Activated effector memory CD4-positive, alpha-beta T cell treated with anti-CD3 and anti-CD28 coated beads, Interleukin-2, amount 50 U/mL, for 16 hours (primary cell): ENCODE measurements around the gene ARNT2.

Source experiments
- DNase-seq: peaks from one replicate; pipeline ENCODE4 v3.0.0-alpha.2; 2020

ARNT2 gene

DNA sequence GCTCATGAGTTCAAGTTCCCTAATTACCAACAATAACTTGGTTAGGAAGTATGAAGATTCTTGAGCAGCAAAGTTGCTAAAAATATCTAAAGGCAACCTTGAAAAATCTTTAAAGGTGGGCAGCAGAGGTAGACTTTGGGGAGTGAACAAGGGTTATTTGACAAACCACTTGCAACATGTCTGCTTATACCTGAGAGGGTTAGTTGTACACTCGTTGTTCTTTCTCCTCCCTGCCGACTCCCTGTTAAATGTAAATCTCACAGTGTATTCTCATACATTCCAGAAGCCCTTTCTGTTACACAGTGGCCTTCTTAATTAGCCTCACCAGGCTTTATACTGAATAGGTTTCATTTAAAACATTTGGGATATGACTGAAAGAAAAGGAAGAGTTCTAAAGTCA lies 121.7 kb downstream of the ARNT2 start:
- no peak for DNase-seq

DNA sequence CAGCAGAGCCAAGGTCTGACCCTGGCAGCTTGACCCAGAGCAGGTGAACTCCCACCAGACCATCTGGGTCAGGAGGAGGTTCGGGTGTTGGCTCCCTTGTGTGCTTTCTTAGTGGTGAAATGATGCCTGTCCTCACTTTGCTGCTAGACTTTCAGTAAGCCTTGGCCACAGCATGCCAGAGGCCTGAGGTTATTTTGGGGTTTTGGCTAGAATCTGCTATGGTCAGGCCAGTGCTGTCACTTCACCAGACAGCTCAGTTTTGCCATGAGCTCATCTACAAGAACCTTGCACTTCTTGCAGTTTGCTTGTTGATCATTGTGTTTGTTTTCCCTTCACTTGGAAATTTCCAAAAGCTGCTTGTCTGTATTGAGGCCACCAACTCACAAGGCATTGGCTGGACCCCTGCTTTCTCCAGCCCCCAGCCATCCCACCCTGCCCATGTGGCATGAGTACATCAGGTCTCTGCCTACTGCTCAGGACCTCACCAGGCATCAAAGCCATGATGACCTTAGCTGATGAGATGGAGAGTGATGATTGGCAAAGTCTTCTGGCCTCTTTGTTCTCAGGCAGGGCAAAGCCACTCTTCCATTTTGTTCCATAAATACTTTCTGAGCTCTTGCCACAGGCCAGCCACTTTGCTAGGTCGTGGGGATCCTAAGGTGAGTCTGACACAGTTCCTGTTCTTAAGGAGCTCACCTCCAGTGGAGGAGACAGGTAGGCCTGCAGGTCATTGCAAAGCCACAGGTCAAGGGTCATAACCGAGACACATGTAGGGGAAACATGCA lies 122.6 kb downstream of the ARNT2 start:
- DNase-seq, result no peak

DNA sequence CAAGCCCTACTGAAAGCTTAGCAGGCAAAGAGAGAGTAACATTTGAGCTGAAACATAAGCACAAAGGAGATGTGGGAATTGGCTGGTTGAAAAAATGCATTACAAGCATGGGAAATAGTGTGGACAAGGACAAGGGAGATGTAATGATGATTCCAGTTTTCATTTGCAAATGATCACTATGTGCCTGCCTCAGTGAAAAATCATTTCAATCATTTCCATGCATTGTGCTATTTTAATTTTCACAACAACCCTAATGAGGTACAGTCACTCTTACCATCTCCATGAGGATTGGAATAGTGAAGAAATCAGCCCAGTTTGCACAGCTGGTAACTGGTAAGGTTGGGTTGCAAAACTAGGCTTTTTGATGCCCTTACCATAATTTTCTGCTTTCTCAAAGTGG lies 123.2 kb downstream of the ARNT2 start:
- DNase-seq, result no peak

DNA sequence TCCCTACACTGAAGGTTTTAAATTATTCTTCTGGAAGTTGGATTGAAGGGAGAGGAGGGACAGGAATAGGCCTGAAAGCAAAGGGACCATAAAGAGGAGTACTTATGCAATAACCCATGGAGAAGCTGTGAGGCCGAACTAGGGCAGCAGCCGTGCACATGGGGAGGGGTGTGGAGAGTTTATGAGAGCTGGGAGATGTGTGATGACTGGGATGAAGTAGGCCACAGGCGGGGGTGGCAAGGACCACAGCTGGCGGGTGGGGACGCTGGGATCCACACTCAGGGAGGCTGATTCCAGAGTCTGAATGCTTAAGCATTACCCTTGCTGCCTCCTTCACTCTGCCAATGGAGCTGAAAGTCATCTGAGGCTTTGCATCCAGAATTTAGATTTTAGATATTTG lies 123.8 kb downstream of the ARNT2 start:
- DNase-seq, result no peak

DNA sequence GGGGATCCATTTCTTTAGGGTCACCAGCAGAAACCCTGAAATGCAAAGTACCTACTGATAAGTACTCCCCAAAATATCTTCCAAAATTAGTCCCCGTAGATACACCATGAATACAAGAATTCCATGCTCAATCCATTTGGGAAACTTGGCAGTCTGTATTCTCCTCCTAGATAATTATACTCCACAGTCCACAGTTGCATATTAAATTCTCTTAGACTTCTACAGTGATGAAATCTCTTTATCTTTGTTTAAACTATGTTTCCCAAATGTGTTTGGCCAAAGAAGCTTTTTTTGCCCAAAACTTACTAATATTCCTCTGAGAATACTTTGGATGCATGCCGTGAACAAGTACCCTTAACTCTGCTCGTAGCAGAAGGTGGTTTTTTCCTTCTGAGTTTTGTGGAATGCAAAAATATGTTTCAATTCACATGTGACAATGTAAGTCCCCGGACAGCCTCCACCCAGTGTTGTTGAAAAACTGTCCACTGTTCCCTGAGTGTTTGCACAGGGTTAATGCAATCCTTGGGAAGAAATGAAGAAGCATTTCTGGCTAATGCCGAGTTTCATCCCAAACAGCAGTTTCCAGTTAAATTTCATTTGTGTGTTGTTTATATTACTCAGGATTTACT lies 126.7 kb downstream of the ARNT2 start:
- no peak for DNase-seq

DNA sequence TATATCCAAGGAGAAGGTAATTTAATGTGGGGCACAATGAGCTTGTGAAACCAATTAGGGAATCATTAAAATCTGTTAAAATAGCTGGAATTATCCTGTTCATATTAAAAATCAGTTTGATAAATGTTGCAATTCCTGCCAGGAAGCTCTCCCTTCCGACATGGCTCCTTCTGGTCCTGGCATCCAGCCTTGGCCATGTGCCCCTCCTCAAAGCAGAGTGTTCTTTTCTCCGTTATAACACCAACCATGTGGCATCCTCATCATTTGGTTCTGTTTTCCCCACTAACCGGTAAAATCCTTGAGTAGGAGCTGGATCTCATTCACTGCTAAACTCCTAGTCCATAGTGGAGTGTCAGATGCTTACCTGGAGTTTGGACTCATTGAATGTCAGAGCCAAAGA lies 127.2 kb downstream of the ARNT2 start:
- no peak for DNase-seq

DNA sequence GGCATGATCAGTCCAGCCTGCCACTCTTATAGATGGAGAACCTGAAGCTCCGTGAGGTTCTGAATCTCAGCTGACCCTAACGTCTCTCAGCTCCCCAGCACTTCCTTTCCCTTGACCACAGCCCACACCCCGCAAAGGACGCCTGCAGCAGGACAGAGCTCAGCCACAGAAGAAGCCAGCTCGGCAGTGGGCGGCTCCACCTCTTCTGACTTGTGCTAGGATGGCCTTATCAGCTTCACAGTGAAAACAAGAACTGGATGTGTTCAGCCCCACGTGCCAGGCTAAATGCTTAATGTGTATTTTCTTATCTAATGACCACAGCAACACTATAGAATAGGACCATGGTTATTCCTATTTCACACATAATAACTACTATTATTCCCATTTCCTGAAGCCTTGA lies 127.6 kb downstream of the ARNT2 start:
- no peak for DNase-seq

DNA sequence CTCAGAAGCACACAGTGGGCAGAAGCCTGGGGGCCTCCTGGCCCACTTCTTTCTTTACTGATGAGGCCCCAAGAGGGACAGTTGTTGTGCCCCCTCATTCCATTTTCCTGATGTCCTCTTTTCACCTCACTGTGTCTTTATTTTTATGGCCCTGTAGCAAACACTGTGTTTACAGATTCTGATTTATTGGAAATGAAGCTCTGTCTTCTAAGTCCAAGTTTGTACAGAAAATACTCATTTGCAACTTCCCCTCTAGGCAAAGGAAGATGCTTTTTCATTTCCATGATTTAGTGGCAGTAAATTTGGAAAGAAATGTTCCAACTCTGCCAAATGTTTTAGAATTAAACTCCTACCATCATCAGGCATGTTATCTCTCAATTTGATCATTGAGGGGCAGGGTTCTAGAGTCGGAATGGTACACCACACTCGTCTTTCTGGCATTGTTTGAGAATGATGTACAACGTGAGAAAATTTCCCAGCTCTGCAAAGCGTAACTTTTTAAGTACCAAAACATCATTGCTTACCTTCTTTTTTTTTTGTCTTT lies 129.7 kb downstream of the ARNT2 start:
- DNase-seq, result no peak

DNA sequence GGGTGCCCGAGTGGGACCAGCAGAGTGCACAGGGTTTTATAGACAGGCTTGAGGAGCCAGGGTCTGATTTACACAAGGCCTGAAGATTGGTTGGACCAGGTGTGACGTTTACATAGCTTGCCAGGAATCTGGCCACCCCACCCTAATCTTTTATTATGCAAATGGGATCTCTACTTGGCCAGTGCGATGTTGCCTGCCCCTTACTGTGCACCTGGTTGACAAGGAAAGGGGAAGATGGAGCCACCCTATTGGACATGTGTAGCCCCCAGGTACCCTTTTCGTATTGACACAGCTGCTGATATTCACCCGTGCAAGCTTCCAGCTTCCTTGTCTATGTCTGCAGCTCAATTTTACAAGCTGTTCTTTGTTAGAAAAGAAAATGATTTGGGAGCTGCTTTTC lies 132.0 kb downstream of the ARNT2 start:
- no peak for DNase-seq

DNA sequence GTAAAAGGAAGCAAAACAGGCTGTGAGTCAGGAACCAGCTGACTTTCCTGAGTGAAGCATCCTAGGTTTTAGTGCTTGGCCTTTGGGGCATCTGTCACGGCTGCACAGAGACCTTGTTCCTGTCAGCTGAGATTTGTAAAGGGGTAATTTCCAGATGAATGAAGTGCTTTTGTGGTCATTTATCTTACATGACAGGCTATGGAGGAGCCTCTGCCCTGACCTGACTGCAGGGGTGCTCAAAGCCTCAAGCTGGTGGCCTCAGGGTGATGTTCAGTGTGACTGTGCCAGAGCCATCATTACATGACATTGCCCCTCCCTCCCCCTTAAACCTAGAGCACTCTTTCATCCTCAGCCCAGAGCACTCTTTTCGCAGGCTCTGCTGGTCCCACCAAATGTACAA lies 132.5 kb downstream of the ARNT2 start:
- no peak for DNase-seq

DNA sequence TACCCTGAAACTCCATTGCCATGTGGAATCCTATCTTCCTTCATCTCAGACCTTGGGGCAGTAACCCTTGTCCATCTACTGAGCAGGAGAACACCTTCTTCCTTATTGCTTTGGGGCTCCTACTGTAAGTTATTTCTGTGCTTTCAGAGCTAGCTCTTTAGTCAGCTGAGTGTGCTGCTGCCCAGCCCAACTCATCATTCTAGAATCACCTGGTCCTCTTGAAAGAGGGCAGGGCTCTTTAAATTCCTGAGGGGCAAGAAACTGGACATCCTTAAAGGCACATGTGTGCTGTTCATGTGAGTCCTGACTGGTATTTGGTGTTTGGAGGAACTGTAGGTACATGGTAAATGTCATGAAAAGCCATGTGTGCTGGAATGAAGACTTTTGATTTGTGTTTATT lies 140.9 kb downstream of the ARNT2 start:
- DNase-seq, result no peak

DNA sequence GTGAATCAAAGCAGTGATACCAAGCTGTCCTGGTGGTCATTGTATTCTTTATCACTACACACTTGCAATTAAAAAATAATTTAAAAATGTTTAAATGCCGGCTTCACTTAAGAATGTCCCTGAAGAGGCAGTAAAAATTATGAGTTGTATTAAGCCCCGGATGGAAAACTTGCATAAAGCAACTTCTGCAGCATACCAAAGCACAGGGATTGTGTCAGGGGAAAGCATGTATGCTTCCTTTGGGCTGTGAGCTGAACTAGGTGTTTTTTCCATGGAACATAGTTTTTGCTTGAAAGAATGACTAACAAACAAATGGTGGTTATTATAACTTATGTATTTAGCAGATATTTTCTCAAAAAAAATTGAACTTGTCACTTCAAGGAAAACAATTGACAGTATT lies 143.1 kb downstream of the ARNT2 start:
- DNase-seq, result no peak

DNA sequence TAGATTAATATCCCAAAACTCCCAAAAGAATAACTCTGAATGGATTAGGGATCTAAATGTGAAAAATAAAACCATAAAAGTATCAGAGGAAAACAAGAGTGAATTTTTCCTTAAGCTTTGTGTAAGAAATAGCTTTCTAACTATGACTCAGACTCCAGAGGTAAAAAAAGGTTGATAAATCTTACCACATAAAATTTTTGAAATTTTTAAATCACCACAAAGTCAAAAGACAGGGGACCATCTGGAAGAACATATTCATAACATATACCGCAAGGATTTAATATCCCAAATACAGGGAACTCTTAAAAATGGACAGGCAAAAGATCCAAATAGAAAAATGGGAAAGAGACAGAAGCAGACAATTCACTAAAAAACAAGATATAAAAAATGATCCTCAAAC lies 145.0 kb downstream of the ARNT2 start:
- DNase-seq, result no peak

DNA sequence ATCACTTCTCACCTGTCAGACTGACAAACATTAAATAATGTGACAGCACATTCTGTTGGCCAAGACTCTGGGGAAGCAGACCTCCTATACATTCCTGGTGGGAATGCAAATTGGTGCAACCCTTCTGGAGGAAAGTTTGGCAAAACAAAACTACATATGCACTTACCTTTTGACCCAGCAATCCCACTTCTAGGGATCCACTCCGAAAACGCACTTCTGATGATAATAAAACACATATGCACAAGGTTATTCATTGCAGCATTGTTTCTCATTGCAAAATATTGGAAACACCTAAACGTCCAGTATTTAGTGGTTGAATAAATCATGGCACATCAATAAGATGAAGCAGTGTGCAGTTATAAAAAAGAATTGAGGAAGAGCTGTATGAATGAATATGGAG lies 145.5 kb downstream of the ARNT2 start:
- DNase-seq, result no peak

DNA sequence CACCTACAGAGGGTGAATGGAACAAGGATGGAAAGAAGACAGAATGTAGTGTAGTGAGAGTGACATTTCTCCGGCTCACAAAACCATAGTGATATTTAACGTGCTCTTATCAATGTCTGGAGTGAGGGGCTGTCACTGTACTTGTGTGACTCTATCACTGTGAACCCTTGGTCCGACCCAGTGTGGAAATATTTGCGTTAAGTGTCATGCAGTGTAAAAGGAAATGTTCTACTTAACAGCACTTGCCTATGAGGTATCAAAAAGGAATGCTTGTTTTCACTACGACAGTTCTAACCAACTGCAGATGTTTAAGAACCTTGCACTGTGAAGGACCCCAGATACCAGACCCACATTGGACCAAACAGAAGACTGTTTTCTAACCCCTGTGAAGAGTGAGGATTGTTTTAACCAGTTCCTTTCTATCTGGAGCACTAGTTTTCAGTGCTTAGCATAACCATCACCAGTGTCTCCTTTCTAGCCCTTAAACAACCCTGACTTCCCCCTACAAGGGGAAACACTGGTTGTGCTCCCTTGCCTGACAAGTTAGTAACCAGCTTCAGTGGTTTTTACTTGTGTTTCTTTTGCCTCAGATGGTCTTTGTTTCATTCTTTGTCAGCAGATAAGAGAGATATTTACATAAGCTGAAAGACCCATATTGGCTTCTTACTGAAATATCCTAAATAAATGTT lies 146.2 kb downstream of the ARNT2 start:
- no peak for DNase-seq

DNA sequence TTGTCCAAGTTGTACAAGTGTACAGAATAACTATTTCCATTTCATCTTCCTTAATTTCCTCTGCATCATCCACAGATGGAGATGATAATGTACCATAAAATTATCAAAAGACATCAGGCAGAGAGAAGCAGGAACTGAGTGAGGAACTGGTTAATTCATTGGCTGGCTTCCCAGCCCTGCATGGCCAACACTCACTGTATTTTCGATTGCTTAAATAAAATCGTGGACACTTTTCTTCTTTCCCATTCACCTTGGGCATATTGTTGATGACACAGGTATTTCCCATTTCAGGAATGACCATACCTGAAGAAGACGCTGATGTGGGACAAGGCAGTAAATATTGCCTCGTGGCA lies 146.7 kb downstream of the ARNT2 start:
- no peak for DNase-seq

DNA sequence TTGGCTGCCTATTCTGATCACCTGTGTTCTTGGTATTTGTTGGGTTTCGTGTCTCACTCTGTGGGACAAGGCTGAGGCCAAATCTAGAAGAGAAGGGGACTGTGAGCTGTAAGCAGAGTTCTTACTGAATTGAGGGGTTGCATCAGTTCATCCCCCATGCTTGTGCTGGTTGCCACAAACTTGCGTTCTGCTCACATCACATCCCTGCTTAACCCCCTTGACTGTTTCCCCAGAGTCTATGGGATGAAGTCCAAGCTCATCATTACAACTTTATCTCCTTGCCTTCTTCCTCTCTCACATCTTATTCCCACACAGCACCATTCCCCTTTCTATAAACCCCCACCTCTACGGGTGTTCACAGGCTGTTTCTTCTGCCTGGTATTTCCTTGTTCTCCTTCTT lies 147.2 kb downstream of the ARNT2 start:
- no peak for DNase-seq

DNA sequence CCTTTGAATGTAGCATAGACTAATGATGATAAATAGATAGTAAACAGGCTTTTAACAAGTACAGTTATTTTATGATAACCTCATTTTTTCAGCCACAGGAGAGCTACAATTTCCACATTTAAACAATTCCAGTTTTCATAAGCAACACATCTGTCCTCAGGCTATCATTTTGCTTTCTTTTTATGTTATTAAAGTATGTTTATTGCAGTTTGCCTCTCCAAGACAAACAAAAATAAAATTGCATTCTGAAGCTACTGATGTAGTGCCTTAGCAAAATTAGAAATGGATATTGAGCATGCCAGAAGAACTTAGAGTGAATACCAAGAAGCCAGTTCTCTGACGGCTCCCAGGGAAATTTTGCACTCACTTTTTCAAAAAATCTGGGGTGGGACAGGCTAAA lies 150.4 kb downstream of the ARNT2 start:
- DNase-seq, result no peak

DNA sequence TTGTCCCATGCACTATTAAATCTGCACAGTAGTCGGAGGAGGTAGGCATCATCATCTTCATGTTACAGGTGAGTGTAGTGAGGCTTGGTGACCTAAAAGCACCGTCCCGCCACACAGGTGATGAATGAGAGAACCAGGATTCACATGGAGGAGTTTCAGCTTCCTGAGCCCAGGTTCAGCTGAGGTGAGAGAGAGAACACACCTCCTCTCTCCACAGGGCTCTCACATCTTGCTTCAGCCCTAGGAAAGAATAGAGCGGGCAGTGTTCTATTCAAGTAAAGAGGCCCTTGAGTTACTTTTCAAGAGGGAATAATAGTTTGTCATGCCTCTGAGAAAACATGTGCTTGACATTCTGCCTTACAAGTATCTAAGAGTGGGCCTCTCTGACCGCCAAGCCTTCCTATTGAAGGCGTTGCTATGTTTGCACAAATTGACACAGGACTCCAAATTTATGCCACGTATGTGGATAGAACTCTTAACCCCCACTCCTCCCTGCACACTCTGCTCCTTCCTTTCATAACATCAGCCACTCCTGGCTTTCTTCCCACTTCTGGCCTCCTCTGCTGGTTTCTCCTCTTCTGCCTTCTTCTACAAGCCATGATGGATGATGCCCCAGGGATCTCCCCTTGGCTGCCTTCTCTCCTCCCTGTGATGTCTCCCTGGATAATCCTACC lies 152.6 kb downstream of the ARNT2 start:
- no peak for DNase-seq

DNA sequence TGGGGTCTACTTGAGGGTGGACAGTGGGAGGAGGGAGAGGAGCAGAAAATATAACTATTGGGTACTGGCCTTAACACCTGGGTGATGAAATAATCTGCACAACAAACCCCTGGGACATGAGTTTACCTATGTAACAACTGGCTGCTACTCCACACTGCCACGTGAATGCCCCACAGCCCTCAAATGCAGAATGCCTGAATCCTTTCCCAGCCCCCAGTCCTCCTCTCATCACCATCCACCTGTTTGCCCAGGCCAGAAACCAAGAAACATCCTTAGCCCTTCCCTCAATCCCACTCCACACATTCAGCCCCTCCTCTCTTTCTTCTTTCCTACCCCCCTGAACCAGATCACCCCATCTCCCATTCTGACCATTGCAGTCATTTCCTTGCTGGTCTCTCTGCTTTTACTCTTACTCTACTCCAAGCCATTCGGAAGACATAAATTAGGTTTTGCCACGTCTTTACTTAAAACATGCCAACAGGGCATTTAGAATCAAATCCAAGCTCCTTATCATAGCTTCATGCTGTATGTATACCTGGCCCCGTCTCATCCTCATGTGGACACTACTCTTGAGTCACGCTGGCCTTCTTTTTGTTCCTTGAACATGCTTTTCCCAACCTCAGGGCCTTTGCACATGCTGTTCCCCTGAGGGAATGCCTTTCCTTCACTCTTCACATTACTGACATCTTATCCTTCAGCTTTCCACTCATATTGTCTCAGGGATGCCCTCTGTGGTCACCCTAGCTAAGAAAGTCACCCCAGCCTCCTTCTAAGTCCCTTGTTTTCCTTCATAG lies 153.5 kb downstream of the ARNT2 start:
- no peak for DNase-seq

DNA sequence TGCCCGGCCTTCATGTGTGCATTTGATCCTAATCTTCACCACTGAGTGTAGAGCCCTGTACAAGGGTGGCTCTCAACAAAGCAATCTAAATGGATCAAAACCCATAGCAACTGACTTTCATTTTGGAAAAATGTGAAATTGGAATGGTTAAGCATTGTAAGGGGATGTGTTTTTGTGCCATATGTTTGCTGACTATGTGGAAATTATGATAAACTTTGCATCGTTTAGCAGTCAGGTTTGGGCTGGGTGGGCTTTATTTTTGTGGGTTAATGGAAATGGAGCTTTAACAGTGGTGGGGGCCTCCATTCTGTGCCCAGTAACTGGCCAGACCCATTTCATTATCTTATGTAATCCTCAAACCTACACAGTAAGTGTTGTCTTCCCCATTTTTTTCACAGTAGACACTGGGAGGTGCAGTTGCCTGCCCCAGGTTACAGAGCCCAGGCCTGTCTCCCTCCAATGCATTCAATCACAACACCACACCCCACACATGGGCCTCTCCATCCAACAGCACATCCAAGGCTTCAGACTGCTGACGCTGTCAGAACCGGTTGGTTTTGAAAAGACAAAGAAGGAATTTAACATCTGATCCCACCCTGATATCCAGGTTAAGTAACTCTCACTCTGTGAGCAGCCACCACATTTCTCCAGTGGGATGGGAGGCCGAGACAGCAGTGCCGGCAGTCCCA lies 154.6 kb downstream of the ARNT2 start:
- no peak for DNase-seq

DNA sequence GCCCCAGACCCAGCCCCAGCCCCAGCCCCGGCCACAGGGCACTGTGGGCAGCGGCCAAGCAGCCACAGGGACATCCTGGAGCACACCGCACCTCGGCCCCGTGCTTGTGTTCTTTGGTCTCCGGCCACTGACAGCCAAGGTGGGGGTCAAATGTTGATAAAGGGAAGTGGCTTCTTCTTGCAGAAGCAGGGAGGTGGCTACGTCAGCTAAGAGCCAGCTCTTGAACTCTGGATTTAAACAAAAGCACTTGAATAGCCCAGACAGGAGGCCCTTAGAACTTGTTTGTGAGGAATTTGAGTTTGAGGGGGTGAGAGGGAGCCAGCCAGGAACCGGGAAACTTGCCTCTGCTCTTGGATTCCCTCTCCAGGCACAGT lies 155.1 kb downstream of the ARNT2 start:
- DNase-seq, result no peak
